ENCODE measurements around the gene SSTR3. TPM values are rescaled to one million over a fixed set of nuclear protein-coding genes. Genes with fewer than 3 reads are reported as not detected.

Gene SSTR3
- polyA plus RNA-seq, 2 donors, result 0.02 TPM; not detected in 1

GRCh38 chr22:37229012-37229804, 16.9 kb upstream of the SSTR3 start:
- H3K4me3 ChIP-seq (ENCODE audit: low read depth in 1 of 2, low read length in 2 of 2), result no peak overlapping the region
- no peaks in the 10 kb centered on the region for H3K9me3 ChIP-seq (ENCODE audit: control insufficient read depth in 2 of 2, insufficient read depth in 1 of 2, low read depth in 1 of 2, low read length in 1 of 2)
- H3K27me3 ChIP-seq (ENCODE audit: control insufficient read depth in 1 of 2, insufficient read depth in 2 of 2, low read length in 2 of 2), result no peaks in the 10 kb centered on the region
- H3K27ac ChIP-seq (ENCODE audit: low read depth in 2 of 2, low read length in 1 of 2), result peak overlapping the region; percentile 58 to 66
- H3K36me3 ChIP-seq (ENCODE audit: control insufficient read depth in 2 of 2, insufficient read depth in 2 of 2, low read length in 1 of 2), result peaks cover 0 to 6% of the 10 kb centered on the region in 2 donors
- 59 to 60% methylated on average over 7 of the region's 7 CpGs for WGBS, 2 donors
- peaks cover 2 to 4% of the 10 kb centered on the region in 2 donors for H3K4me1 ChIP-seq (ENCODE audit: control insufficient read depth in 2 of 2, insufficient read depth in 2 of 2, low read length in 1 of 2)

- Histone ChIP-seq H3K36me3 (ENCODE audit: control insufficient read depth in 2 of 2, insufficient read depth in 2 of 2, low read length in 1 of 2) (peaks cover 0 to 6% of the 10 kb centered on the region in 2 donors), H3K9me3 (ENCODE audit: control insufficient read depth in 2 of 2, insufficient read depth in 1 of 2, low read depth in 1 of 2, low read length in 1 of 2) (no peaks in the 10 kb centered on the region), H3K4me3 (ENCODE audit: low read depth in 1 of 2, low read length in 2 of 2) (no peak overlapping the region), H3K27ac (ENCODE audit: low read depth in 2 of 2, low read length in 1 of 2) (peak overlapping the region; percentile 13 to 58), H3K27me3 (ENCODE audit: control insufficient read depth in 1 of 2, insufficient read depth in 2 of 2, low read length in 2 of 2) (no peaks in the 10 kb centered on the region), H3K4me1 (ENCODE audit: control insufficient read depth in 2 of 2, insufficient read depth in 2 of 2, low read length in 1 of 2) (peaks cover 2 to 4% of the 10 kb centered on the region in 2 donors)
- WGBS, 2 donors, result 50 to 54% methylated on average over 20 of the region's 20 CpGs
Measured at GRCh38 chr22:37228106-37229011, 16.1 kb upstream of the SSTR3 start.

- H3K27me3 ChIP-seq (ENCODE audit: control insufficient read depth in 1 of 2, insufficient read depth in 2 of 2, low read length in 2 of 2), result no peaks in the 10 kb centered on the region
- peaks cover 0 to 2% of the 10 kb centered on the region in 2 donors for H3K36me3 ChIP-seq (ENCODE audit: control insufficient read depth in 2 of 2, insufficient read depth in 2 of 2, low read length in 1 of 2)
- WGBS, 2 donors, result 83 to 93% methylated on average over 14 of the region's 14 CpGs
- peaks cover 2 to 4% of the 10 kb centered on the region in 2 donors for H3K4me1 ChIP-seq (ENCODE audit: control insufficient read depth in 2 of 2, insufficient read depth in 2 of 2, low read length in 1 of 2)
- peaks cover 0 to under 1% of the 10 kb centered on the region in 2 donors for H3K9me3 ChIP-seq (ENCODE audit: control insufficient read depth in 2 of 2, insufficient read depth in 1 of 2, low read depth in 1 of 2, low read length in 1 of 2)
- no peak overlapping the region for H3K4me3 ChIP-seq (ENCODE audit: low read depth in 1 of 2, low read length in 2 of 2)
- H3K27ac ChIP-seq (ENCODE audit: low read depth in 2 of 2, low read length in 1 of 2), result no peak overlapping the region
Measured at GRCh38 chr22:37226514-37226913, 14.2 kb upstream of the SSTR3 start.

- WGBS, 2 donors, result 86 to 88% methylated on average over 4 of the region's 4 CpGs
- H3K4me1 ChIP-seq (ENCODE audit: control insufficient read depth in 2 of 2, insufficient read depth in 2 of 2, low read length in 1 of 2), result peaks cover 2 to 4% of the 10 kb centered on the region in 2 donors
- no peak overlapping the region for H3K27ac ChIP-seq (ENCODE audit: low read depth in 2 of 2, low read length in 1 of 2)
- no peaks in the 10 kb centered on the region for H3K36me3 ChIP-seq (ENCODE audit: control insufficient read depth in 2 of 2, insufficient read depth in 2 of 2, low read length in 1 of 2)
- no peaks in the 10 kb centered on the region for H3K27me3 ChIP-seq (ENCODE audit: control insufficient read depth in 1 of 2, insufficient read depth in 2 of 2, low read length in 2 of 2)
- H3K9me3 ChIP-seq (ENCODE audit: control insufficient read depth in 2 of 2, insufficient read depth in 1 of 2, low read depth in 1 of 2, low read length in 1 of 2), result peaks cover 0 to 4% of the 10 kb centered on the region in 2 donors
- H3K4me3 ChIP-seq (ENCODE audit: low read depth in 1 of 2, low read length in 2 of 2), result no peak overlapping the region
Measured at GRCh38 chr22:37226087-37226486, 13.8 kb upstream of the SSTR3 start.

- peaks cover 0 to 4% of the 10 kb centered on the region in 2 donors for H3K9me3 ChIP-seq (ENCODE audit: control insufficient read depth in 2 of 2, insufficient read depth in 1 of 2, low read depth in 1 of 2, low read length in 1 of 2)
- no peaks in the 10 kb centered on the region for H3K36me3 ChIP-seq (ENCODE audit: control insufficient read depth in 2 of 2, insufficient read depth in 2 of 2, low read length in 1 of 2)
- no peaks in the 10 kb centered on the region for H3K27me3 ChIP-seq (ENCODE audit: control insufficient read depth in 1 of 2, insufficient read depth in 2 of 2, low read length in 2 of 2)
- H3K4me3 ChIP-seq (ENCODE audit: low read depth in 1 of 2, low read length in 2 of 2), result no peak overlapping the region
- 50 to 74% methylated on average over 8 of the region's 8 CpGs for WGBS, 2 donors
- H3K4me1 ChIP-seq (ENCODE audit: control insufficient read depth in 2 of 2, insufficient read depth in 2 of 2, low read length in 1 of 2), result peaks cover 2 to 7% of the 10 kb centered on the region in 2 donors
- no peak overlapping the region for H3K27ac ChIP-seq (ENCODE audit: low read depth in 2 of 2, low read length in 1 of 2)
Measured at GRCh38 chr22:37225481-37225880, 13.2 kb upstream of the SSTR3 start.

- Histone ChIP-seq H3K27me3 (ENCODE audit: control insufficient read depth in 1 of 2, insufficient read depth in 2 of 2, low read length in 2 of 2) (no peaks in the 10 kb centered on the region), H3K9me3 (ENCODE audit: control insufficient read depth in 2 of 2, insufficient read depth in 1 of 2, low read depth in 1 of 2, low read length in 1 of 2) (peaks cover 0 to 4% of the 10 kb centered on the region in 2 donors), H3K27ac (ENCODE audit: low read depth in 2 of 2, low read length in 1 of 2) (no peak overlapping the region), H3K36me3 (ENCODE audit: control insufficient read depth in 2 of 2, insufficient read depth in 2 of 2, low read length in 1 of 2) (no peaks in the 10 kb centered on the region), H3K4me3 (ENCODE audit: low read depth in 1 of 2, low read length in 2 of 2) (no peak overlapping the region), H3K4me1 (ENCODE audit: control insufficient read depth in 2 of 2, insufficient read depth in 2 of 2, low read length in 1 of 2) (peaks cover 2 to 7% of the 10 kb centered on the region in 2 donors)
- 61 to 68% methylated on average over 8 of the region's 8 CpGs for WGBS, 2 donors
Measured at GRCh38 chr22:37224757-37225420, 12.6 kb upstream of the SSTR3 start.

- Histone ChIP-seq H3K4me1 (ENCODE audit: control insufficient read depth in 2 of 2, insufficient read depth in 2 of 2, low read length in 1 of 2) (peaks cover 2 to 7% of the 10 kb centered on the region in 2 donors), H3K36me3 (ENCODE audit: control insufficient read depth in 2 of 2, insufficient read depth in 2 of 2, low read length in 1 of 2) (no peaks in the 10 kb centered on the region), H3K27me3 (ENCODE audit: control insufficient read depth in 1 of 2, insufficient read depth in 2 of 2, low read length in 2 of 2) (peaks cover 0 to 3% of the 10 kb centered on the region in 2 donors), H3K9me3 (ENCODE audit: control insufficient read depth in 2 of 2, insufficient read depth in 1 of 2, low read depth in 1 of 2, low read length in 1 of 2) (peaks cover 0 to 4% of the 10 kb centered on the region in 2 donors), H3K27ac (ENCODE audit: low read depth in 2 of 2, low read length in 1 of 2) (no peak overlapping the region), H3K4me3 (ENCODE audit: low read depth in 1 of 2, low read length in 2 of 2) (no peak overlapping the region)
- WGBS, 2 donors, result 71 to 79% methylated on average over 3 of the region's 3 CpGs
Measured at GRCh38 chr22:37223965-37224551, 11.8 kb upstream of the SSTR3 start.

- Histone ChIP-seq H3K4me3 (ENCODE audit: low read depth in 1 of 2, low read length in 2 of 2) (no peak overlapping the region), H3K36me3 (ENCODE audit: control insufficient read depth in 2 of 2, insufficient read depth in 2 of 2, low read length in 1 of 2) (no peaks in the 10 kb centered on the region), H3K9me3 (ENCODE audit: control insufficient read depth in 2 of 2, insufficient read depth in 1 of 2, low read depth in 1 of 2, low read length in 1 of 2) (peaks cover 0 to 4% of the 10 kb centered on the region in 2 donors), H3K4me1 (ENCODE audit: control insufficient read depth in 2 of 2, insufficient read depth in 2 of 2, low read length in 1 of 2) (peaks cover 0 to 3% of the 10 kb centered on the region in 2 donors), H3K27ac (ENCODE audit: low read depth in 2 of 2, low read length in 1 of 2) (no peak overlapping the region), H3K27me3 (ENCODE audit: control insufficient read depth in 1 of 2, insufficient read depth in 2 of 2, low read length in 2 of 2) (peaks cover 0 to 3% of the 10 kb centered on the region in 2 donors)
- WGBS, 2 donors, result 71 to 73% methylated on average over 8 of the region's 8 CpGs
Measured at GRCh38 chr22:37222440-37222971, 10.2 kb upstream of the SSTR3 start.

Measured in esophagus (tissue), 2 donors.